ENCODE measurements around the gene SLCO4C1.

SLCO4C1 gene

GRCh38 chr5:102270036-102270435 lies 26.0 kb downstream of the SLCO4C1 start:
- no peak for FAIRE-seq

GRCh38 chr5:102262688-102263087 lies 33.4 kb downstream of the SLCO4C1 start:
- no peak for FAIRE-seq

GRCh38 chr5:102249381-102249780 lies 46.7 kb downstream of the SLCO4C1 start:
- no peak for FAIRE-seq

- no peak for FAIRE-seq
Measured at GRCh38 chr5:102243213-102243612, 52.9 kb downstream of the SLCO4C1 start.

GRCh38 chr5:102241809-102242421 lies 54.2 kb downstream of the SLCO4C1 start:
- no peak for FAIRE-seq

- no peak for FAIRE-seq
Measured at GRCh38 chr5:102231693-102232619, 64.1 kb downstream of the SLCO4C1 start.

- FAIRE-seq, result no peak
Measured at GRCh38 chr5:102229685-102230084, 66.4 kb downstream of the SLCO4C1 start.

GRCh38 chr5:102226321-102226720 lies 69.8 kb downstream of the SLCO4C1 start:
- no peak for FAIRE-seq

- FAIRE-seq, result no peak
Measured at GRCh38 chr5:102223542-102224477, 72.3 kb downstream of the SLCO4C1 start.

- FAIRE-seq, result no peak
Measured at GRCh38 chr5:102222772-102223171, 73.3 kb downstream of the SLCO4C1 start.

- no peak for FAIRE-seq
Measured at GRCh38 chr5:102221949-102222348, 74.1 kb downstream of the SLCO4C1 start.

- no peak for FAIRE-seq
Measured at GRCh38 chr5:102218159-102218558, 77.9 kb downstream of the SLCO4C1 start.

GRCh38 chr5:102216678-102217077 lies 79.4 kb downstream of the SLCO4C1 start:
- no peak for FAIRE-seq

- no peak for FAIRE-seq
Measured at GRCh38 chr5:102211165-102211564, 84.9 kb downstream of the SLCO4C1 start.

GRCh38 chr5:102200861-102201260 lies 95.2 kb downstream of the SLCO4C1 start:
- no peak for FAIRE-seq

- FAIRE-seq, result no peak
Measured at GRCh38 chr5:102196481-102196880, 99.6 kb downstream of the SLCO4C1 start.

All from islet of Langerhans (tissue), 1 donor.